Astrocyte (in vitro differentiated cells and primary cell): ENCODE data around the gene POU4F1. TPM values are rescaled to one million over a fixed set of nuclear protein-coding genes. Genes with fewer than 3 reads are reported as not detected.
A peak's percentile ranks its signal among the peaks of the same experiment; 100 is the strongest.

Source experiments
- DNase-seq: peaks from one replicate; pipeline ENCODE4 v3.0.0-alpha.2; 2010; ENCODE audit warnings: low read depth
- FAIRE-seq: peaks from 2 replicates; lab custom pipeline; 2011; peaks lifted over from hg19 to GRCh38; lab: Jason Lieb, UNC
- H2AFZ ChIP-seq: 2 replicates; pipeline ENCODE4 v1.6.0; 2012; ENCODE audit warnings: low read depth, low read length, inconsistent platforms
- H3K27ac ChIP-seq: 2 replicates; pipeline ENCODE4 v1.5.1; 2011; ENCODE audit warnings: low read depth, low read length, inconsistent platforms
- H3K27me3 ChIP-seq: 2 replicates; pipeline ENCODE4 v1.6.0; 2011; ENCODE audit warnings: low read length, inconsistent platforms; ENCODE audit not compliant: insufficient read depth
- H3K36me3 ChIP-seq: 2 replicates; pipeline ENCODE4 v1.5.1; 2011; ENCODE audit warnings: low read length, inconsistent platforms; ENCODE audit not compliant: insufficient read depth
- H3K4me1 ChIP-seq: 2 replicates; pipeline ENCODE4 v1.5.1; 2011; ENCODE audit warnings: low read length, inconsistent platforms; ENCODE audit not compliant: insufficient read depth
- H3K4me2 ChIP-seq: 2 replicates; pipeline ENCODE4 v1.6.0; 2012; ENCODE audit warnings: low read length, inconsistent platforms
- H3K4me3 ChIP-seq: 2 replicates; pipeline ENCODE4 v1.5.1; 2011; ENCODE audit warnings: low read depth, mild to moderate bottlenecking, low read length, inconsistent platforms; ENCODE audit not compliant: insufficient read depth
- H3K79me2 ChIP-seq: 2 replicates; pipeline ENCODE4 v1.6.0; 2012; ENCODE audit warnings: mild to moderate bottlenecking, low read length, inconsistent platforms; ENCODE audit not compliant: insufficient read depth
- H3K9ac ChIP-seq: 2 replicates; pipeline ENCODE4 v1.6.0; 2012; ENCODE audit warnings: mild to moderate bottlenecking, low read length, inconsistent platforms
- H3K9me3 ChIP-seq: 2 replicates; pipeline ENCODE4 v1.5.1; 2012; ENCODE audit warnings: low read depth, mild to moderate bottlenecking, low read length, inconsistent platforms; ENCODE audit not compliant: insufficient read depth
- H4K20me1 ChIP-seq: 2 replicates; pipeline ENCODE4 v1.6.0; 2012; ENCODE audit warnings: low read length, inconsistent platforms; ENCODE audit not compliant: insufficient read depth
- H3K27ac Mint-ChIP-seq: one replicate; pipeline ENCODE4 v1.8.0; 2021; ENCODE audit warnings: mild to moderate bottlenecking, mixed read lengths; ENCODE audit not compliant: unreplicated experiment
- H3K27me3 Mint-ChIP-seq: one replicate; pipeline ENCODE4 v1.8.0; 2021; ENCODE audit warnings: low read depth, mixed read lengths; ENCODE audit not compliant: unreplicated experiment
- H3K36me3 Mint-ChIP-seq: one replicate; pipeline ENCODE4 v1.8.0; 2021; ENCODE audit warnings: low read depth, mixed read lengths; ENCODE audit not compliant: unreplicated experiment
- H3K4me1 Mint-ChIP-seq: one replicate; pipeline ENCODE4 v1.8.0; 2021; ENCODE audit warnings: low read depth, mixed read lengths; ENCODE audit not compliant: unreplicated experiment
- H3K4me3 Mint-ChIP-seq: one replicate; pipeline ENCODE4 v1.8.0; 2021; ENCODE audit warnings: mild to moderate bottlenecking, moderate library complexity, mixed read lengths; ENCODE audit not compliant: unreplicated experiment
- H3K9me3 Mint-ChIP-seq: one replicate; pipeline ENCODE4 v1.8.0; 2021; ENCODE audit warnings: mild to moderate bottlenecking, mixed read lengths; ENCODE audit not compliant: unreplicated experiment
- CTCF ChIP-seq: IDR thresholded peaks from 2 replicates; pipeline ENCODE4 v1.5.1; 2011; ENCODE audit warnings: low read depth, mild to moderate bottlenecking, inconsistent platforms, low read length, moderate library complexity; ENCODE audit not compliant: insufficient read depth
- EZH2 ChIP-seq: IDR thresholded peaks from 2 replicates; pipeline ENCODE4 v1.6.1; 2012; ENCODE audit warnings: mild to moderate bottlenecking, low read length, inconsistent platforms; ENCODE audit not compliant: insufficient read depth
- total RNA-seq: library from RNA; stranded (reverse); gene quantifications from 2 replicates; pipeline ENCODE4 v1.2.1, GENCODE V29; 2021

POU4F1 gene
- total RNA-seq, 1 donor from 2014 or later, result not detected

- Mint-ChIP-seq H3K27me3 (peaks cover 60% of the 10 kb centered on the region), H3K36me3 (peaks cover 4% of the 10 kb centered on the region), H3K4me3 (no peak overlapping the region), H3K9me3 (peaks cover 14% of the 10 kb centered on the region), H3K4me1 (no peaks in the 10 kb centered on the region), H3K27ac (no peak overlapping the region)
- no peaks in the 10 kb centered on the region for H3K79me2 ChIP-seq
- H3K27me3 ChIP-seq, result peaks cover 56% of the 10 kb centered on the region
- no peak overlapping the region for H2AFZ ChIP-seq
- no peak overlapping the region for H3K4me2 ChIP-seq
- no peak overlapping the region for H3K27ac ChIP-seq
- no peak overlapping the region for H3K9ac ChIP-seq
- peaks cover 5% of the 10 kb centered on the region for H4K20me1 ChIP-seq
- TF ChIP-seq EZH2 (no peak), CTCF (no peak)
- H3K9me3 ChIP-seq, result peaks cover 5% of the 10 kb centered on the region
- no peak for DNase-seq
- H3K4me3 ChIP-seq, result no peak overlapping the region
- H3K36me3 ChIP-seq, result no peaks in the 10 kb centered on the region
- H3K4me1 ChIP-seq, result peaks cover 3% of the 10 kb centered on the region
- no peak for FAIRE-seq
These were observed 7.1 kb upstream of the POU4F1 start for GRCh38 chr13:78610381-78610883.

GRCh38 chr13:78609464-78610205 lies 6.3 kb upstream of the POU4F1 start:
- Histone ChIP-seq H3K4me1 (peaks cover 3% of the 10 kb centered on the region), H3K9ac (no peak overlapping the region), H3K27me3 (peaks cover 64% of the 10 kb centered on the region), H3K4me3 (peak overlapping the region; percentile 57), H3K9me3 (peaks cover 5% of the 10 kb centered on the region), H3K4me2 (peak overlapping the region; percentile 85), H4K20me1 (peaks cover 5% of the 10 kb centered on the region), H2AFZ (peak overlapping the region; percentile 44), H3K27ac (no peak overlapping the region), H3K36me3 (no peaks in the 10 kb centered on the region), H3K79me2 (no peaks in the 10 kb centered on the region)
- DNase-seq, result no peak
- Mint-ChIP-seq H3K27ac (no peak overlapping the region), H3K27me3 (peaks cover 68% of the 10 kb centered on the region), H3K4me3 (peak overlapping the region; percentile 79), H3K9me3 (peaks cover 18% of the 10 kb centered on the region), H3K4me1 (no peaks in the 10 kb centered on the region), H3K36me3 (peaks cover 2% of the 10 kb centered on the region)
- TF ChIP-seq EZH2, result peak; percentile 77
- no peak for TF ChIP-seq CTCF
- no peak for FAIRE-seq
